K562 (cell line): Measurements from ENCODE around the gene CRTAP. TPM values are rescaled to one million over a fixed set of nuclear protein-coding genes. Genes with fewer than 3 reads are reported as not detected.

Source experiments
- ATAC-seq: fragments of 200-7000 bp; cut with Tn5 transposase; 3 replicates; pipeline ENCODE4 v1.9.1; 2020; ENCODE audit warnings: moderate library complexity
- BruUV-seq: library from RNA; stranded (reverse); fragments of 400-500 nt; replicated peaks from 2 replicates; lab custom pipeline; 2021; lab: Mats Ljungman, UMichigan
- CTCF ChIA-PET: fragments of 300-600 bp; formaldehyde crosslinking; extraction: SDS; loops from one replicate; lab custom pipeline; 2021; ENCODE audit warnings: low intra/inter-chr PET ratio; lab: Yijun Ruan, JAX
- POLR2A ChIA-PET: fragments of 300-600, 350-650 bp; sonication (Branson Sonifier 250); formaldehyde crosslinking; extraction: SDS; loops from one replicate; lab custom pipeline; 2021; ENCODE audit warnings: antibody characterized with exemption, inconsistent platforms; lab: Yijun Ruan, JAX
- DNase-seq, 4 experiments: peaks; one replicate each; pipeline versions ENCODE4 v3.0.0 to v3.0.0-alpha.2; 2011 to 2018; ENCODE audit warnings: low spot score in 3 of 4, mixed read lengths in 3 of 4; ENCODE audit errors: extremely low read depth in 1 of 4
- FAIRE-seq: peaks from 2 replicates; lab custom pipeline; 2011; peaks lifted over from hg19 to GRCh38; lab: Jason Lieb, UNC
- H2AFZ ChIP-seq: 2 replicates; pipeline ENCODE4 v1.6.0; 2011; ENCODE audit warnings: low read depth, low read length, control low read depth, inconsistent platforms
- H3K27ac ChIP-seq: fragments of 200-600 bp; 3 replicates; pipeline ENCODE4 v1.8.0; 2011; ENCODE audit warnings: low read depth, mild to moderate bottlenecking, control low read depth, inconsistent platforms, low read length, moderate library complexity, mixed read lengths; ENCODE audit errors: extremely low read depth
- H3K27me3 ChIP-seq, 2 experiments: fragments of 300-600 bp in 1 of 2; 2 replicates in 1 of 2; 3 replicates in 1 of 2; pipeline versions ENCODE4 v1.6.0 to v1.8.0; 2011; ENCODE audit warnings: inconsistent platforms in 2 of 2, low read length in 2 of 2, mild to moderate bottlenecking in 1 of 2, mixed read lengths in 1 of 2, moderate library complexity in 1 of 2; ENCODE audit not compliant: control insufficient read depth in 2 of 2, insufficient read depth in 2 of 2
- H3K36me3 ChIP-seq: fragments of 300-600 bp; 3 replicates; pipeline ENCODE4 v1.8.0; 2011; ENCODE audit warnings: mild to moderate bottlenecking, low read length, inconsistent platforms; ENCODE audit not compliant: control insufficient read depth, insufficient read depth
- H3K4me1 ChIP-seq, 2 experiments: fragments of 200-600 bp in 1 of 2; replicated peaks in 1 of 2; 2 replicates in 1 of 2; 3 replicates in 1 of 2; pipeline versions ENCODE4 v1.5.1 to v1.8.0; 2011; ENCODE audit warnings: inconsistent platforms in 2 of 2, low read length in 2 of 2, mild to moderate bottlenecking in 1 of 2, mixed read lengths in 1 of 2, moderate library complexity in 1 of 2; ENCODE audit not compliant: control insufficient read depth in 2 of 2, insufficient read depth in 2 of 2
- H3K4me2 ChIP-seq: 2 replicates; pipeline ENCODE4 v1.6.1; 2011; ENCODE audit warnings: low read length, control low read depth, inconsistent platforms, mixed read lengths; ENCODE audit not compliant: insufficient read depth
- H3K4me3 ChIP-seq: fragments of 200-600 bp; sonication (generic), shearing (Covaris generic); 2 replicates; pipeline ENCODE4 v1.5.1; 2016; ENCODE audit warnings: control low read depth, inconsistent platforms
- H3K79me2 ChIP-seq: fragments of 200-600 bp; 3 replicates; pipeline ENCODE4 v1.8.0; 2011; ENCODE audit warnings: low read length, inconsistent platforms; ENCODE audit not compliant: control insufficient read depth, insufficient read depth
- H3K9ac ChIP-seq, 2 experiments: 2 replicates each; pipeline versions ENCODE4 v1.6.0 to v1.6.1; 2011; ENCODE audit warnings: low read depth in 2 of 2, low read length in 2 of 2, control low read depth in 1 of 2, inconsistent platforms in 1 of 2, mild to moderate bottlenecking in 1 of 2, mixed read lengths in 1 of 2; ENCODE audit not compliant: insufficient read depth in 1 of 2
- H3K9me1 ChIP-seq: one replicate; pipeline ENCODE4 v1.6.0; 2011; ENCODE audit warnings: inconsistent platforms, mild to moderate bottlenecking, low read length, moderate library complexity; ENCODE audit not compliant: control insufficient read depth, insufficient read depth
- H3K9me3 ChIP-seq: replicated peaks from 2 replicates; pipeline ENCODE4 v1.5.1; 2011; ENCODE audit warnings: low read depth, low read length, inconsistent platforms; ENCODE audit not compliant: control insufficient read depth, insufficient read depth
- H4K20me1 ChIP-seq: replicated peaks from 2 replicates; pipeline ENCODE4 v1.6.1; 2011; ENCODE audit warnings: low read length, inconsistent platforms, mixed read lengths; ENCODE audit not compliant: control insufficient read depth, insufficient read depth
- BCOR ChIP-seq: fragments of 450-650 bp; IDR thresholded peaks from 2 replicates; pipeline ENCODE4 v1.6.1; 2016
- ELF1 ChIP-seq: fragments of 200-800 bp; sonication (Bioruptor generic); IDR thresholded peaks from 2 replicates; pipeline ENCODE4 v1.6.1; 2016; ENCODE audit warnings: missing genetic modification characterization, missing compliant biosample characterization
- FOXA3 ChIP-seq, 2 experiments: fragments of 450-650 bp in 1 of 2; sonication (generic) in 1 of 2; formaldehyde crosslinking; IDR thresholded peaks in 1 of 2; conservative IDR thresholded peaks in 1 of 2; 2 replicates each; pipeline versions ENCODE4 v1.4.0 to v1.8.0; 2020 to 2022; ENCODE audit warnings: mild to moderate bottlenecking in 2 of 2, missing genetic modification reagents in 1 of 2
- HDAC2 ChIP-seq: fragments of 450-650 bp; IDR thresholded peaks from 2 replicates; pipeline ENCODE4 v1.6.1; 2016; ENCODE audit warnings: mild to moderate bottlenecking
- KDM1A ChIP-seq, 2 experiments: fragments of 450-650 bp; IDR thresholded peaks; 2 replicates each; pipeline ENCODE4 v1.6.1; 2016; ENCODE audit warnings: mild to moderate bottlenecking in 2 of 2
- NFIC ChIP-seq: fragments of 450-650 bp; IDR thresholded peaks from 2 replicates; pipeline ENCODE4 v1.6.1; 2017; ENCODE audit warnings: mild to moderate bottlenecking, inconsistent platforms
- NR2C1 ChIP-seq, 2 experiments: fragments of 450-650 bp; IDR thresholded peaks; 2 replicates each; pipeline ENCODE4 v1.6.1; 2017; ENCODE audit warnings: mild to moderate bottlenecking in 2 of 2, antibody characterized with exemption in 1 of 2, inconsistent platforms in 1 of 2, missing compliant biosample characterization in 1 of 2, missing genetic modification characterization in 1 of 2
- PBX2 ChIP-seq, 2 experiments: IDR thresholded peaks in 1 of 2; conservative IDR thresholded peaks in 1 of 2; 2 replicates each; pipeline ENCODE4 v1.6.1; 2016; ENCODE audit warnings: low read depth in 2 of 2, mild to moderate bottlenecking in 1 of 2, missing compliant biosample characterization in 1 of 2, missing genetic modification characterization in 1 of 2, moderate library complexity in 1 of 2
- PCBP1 ChIP-seq: fragments of 200-400 bp; formaldehyde crosslinking; IDR thresholded peaks from 2 replicates; pipeline ENCODE4 v1.6.1; 2018; ENCODE audit warnings: mild to moderate bottlenecking, low read depth, low read length; ENCODE audit not compliant: poor library complexity, severe bottlenecking
- RBM25 ChIP-seq: fragments of 200-400 bp; formaldehyde crosslinking; IDR thresholded peaks from 2 replicates; pipeline ENCODE4 v1.6.1; 2018; ENCODE audit warnings: low read length, low read depth, moderate library complexity; ENCODE audit not compliant: severe bottlenecking
- RBM34 ChIP-seq: fragments of 200-400 bp; formaldehyde crosslinking; IDR thresholded peaks from 2 replicates; pipeline ENCODE4 v1.6.1; 2018; ENCODE audit warnings: low read length, borderline replicate concordance; ENCODE audit not compliant: insufficient read depth
- SAP30 ChIP-seq: fragments of 200-600 bp; sonication (generic); IDR thresholded peaks from 2 replicates; pipeline ENCODE4 v1.6.1; 2012; ENCODE audit warnings: borderline replicate concordance, low read depth, mild to moderate bottlenecking, moderate library complexity, low read length, control low read depth, inconsistent platforms; ENCODE audit not compliant: insufficient read depth, poor library complexity, severe bottlenecking
- SIN3A ChIP-seq, 2 experiments: fragments of 150-350 bp in 1 of 2; IDR thresholded peaks; 2 replicates each; pipeline ENCODE4 v1.6.1; 2011 to 2016; ENCODE audit warnings: borderline replicate concordance in 2 of 2, low read depth in 2 of 2, low read length in 2 of 2, mild to moderate bottlenecking in 2 of 2, moderate library complexity in 2 of 2; ENCODE audit not compliant: control insufficient read depth in 1 of 2
- SMARCA4 ChIP-seq: fragments of 450-650 bp; IDR thresholded peaks from 2 replicates; pipeline ENCODE4 v1.6.1; 2016
- TAF1 ChIP-seq: IDR thresholded peaks from 2 replicates; pipeline ENCODE4 v1.6.1; 2011; ENCODE audit warnings: mild to moderate bottlenecking, low read length, moderate library complexity; ENCODE audit not compliant: insufficient read depth, control insufficient read depth, severe bottlenecking; ENCODE audit errors: extremely low read depth
- ZC3H8 ChIP-seq: fragments of 450-650 bp; IDR thresholded peaks from 2 replicates; pipeline ENCODE4 v1.6.1; 2017
- ZNF121 ChIP-seq: sonication (generic); formaldehyde crosslinking; conservative IDR thresholded peaks from 2 replicates; pipeline ENCODE4 v1.8.0; 2022; ENCODE audit warnings: missing genetic modification reagents
- ZNF124 ChIP-seq: sonication (generic); formaldehyde crosslinking; IDR thresholded peaks from 2 replicates; pipeline ENCODE4 v1.8.1; 2022; ENCODE audit warnings: missing genetic modification reagents
- ZNF217 ChIP-seq: sonication (generic); formaldehyde crosslinking; IDR thresholded peaks from 2 replicates; pipeline ENCODE4 v1.8.0; 2022; ENCODE audit warnings: mild to moderate bottlenecking, missing genetic modification reagents
- ZNF311 ChIP-seq: fragments of 250-450 bp; sonication (Bioruptor Pico); IDR thresholded peaks from 2 replicates; pipeline ENCODE4 v1.4.0; 2020; ENCODE audit warnings: mild to moderate bottlenecking, moderate library complexity
- ZNF445 ChIP-seq: fragments of 250-450 bp; sonication (Bioruptor Pico); IDR thresholded peaks from 2 replicates; pipeline ENCODE4 v1.4.0; 2020; ENCODE audit warnings: low read depth, mild to moderate bottlenecking, moderate library complexity
- WGBS: fragments of 100-300 bp; shearing (Covaris generic); methylation state at CpG from one replicate; pipeline ENCODE4 v1.1.6; 2016; ENCODE audit warnings: low coverage, mixed read lengths; ENCODE audit not compliant: insufficient coverage; ENCODE audit errors: missing lambda C conversion rate; 5-methylcytosine and 5-hydroxymethylcytosine counted together
- in situ Hi-C: fragments of 300-500 bp; cut with MboI; formaldehyde crosslinking; loops from 4 replicates; pipeline ENCODE4 v1.15.0; 2018; ENCODE audit warnings: inconsistent platforms, mixed read lengths
- intact Hi-C: fragments of 100-400 bp; cut with micrococcal nuclease; formaldehyde crosslinking; loops from 2 replicates; pipeline ENCODE4 v1.14.2; 2022
- polyA plus RNA-seq, 8 experiments: library from polyadenylated mRNA; depleted of rRNA in 4 of 8; stranded (reverse) in 5 of 8; unstranded in 3 of 8; fragments of >200 nt; fragmentation: Nextera tagmentation in 2 of 8; fragmentation: Illumina TruSeq in 1 of 8; extraction: Ambion mirVana in 2 of 8; extraction: Trizol in 1 of 8; gene quantifications; 2 replicates each; pipeline versions ENCODE4 v1.2.1 to v1.2.3, GENCODE V29; 2011 to 2014; ENCODE audit warnings: inconsistent platforms in 1 of 8, missing spikeins in 1 of 8
- total RNA-seq, 7 experiments: library from RNA; depleted of rRNA in 6 of 7; stranded (reverse); fragments of >200 nt in 6 of 7; fragmentation: Illumina TruSeq in 2 of 7; extraction: Trizol in 2 of 7; gene quantifications; 2 replicates each; pipeline versions ENCODE4 v1.2.1 to v1.2.3, GENCODE V29; 2011 to 2021; ENCODE audit warnings: low replicate concordance in 1 of 7

The CRTAP gene
- total and polyA plus RNA-seq, 9 of the 15 experiments (the other 6 are each of a cell fraction or from before 2014, with no cell fraction given) = 10.0 to 121 (median 53.0) TPM

DNA sequence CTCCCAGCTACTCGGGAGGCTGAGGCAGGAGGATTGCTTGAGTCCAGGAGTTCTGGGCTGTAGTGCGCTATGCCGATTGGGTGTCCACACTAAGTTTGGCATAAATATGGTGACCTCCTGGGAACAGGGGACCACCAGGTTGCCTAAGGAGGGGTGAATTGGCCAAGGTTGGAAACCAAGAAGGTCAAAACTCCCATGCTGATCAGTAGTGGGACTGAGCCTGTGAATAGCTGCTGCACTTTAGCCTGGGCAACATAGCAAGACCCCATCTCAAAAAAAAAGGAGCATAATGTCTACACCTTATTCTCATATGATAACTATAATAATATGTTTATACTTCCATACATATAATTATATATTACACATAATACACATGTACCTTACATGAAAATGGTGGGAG, 10.8 kb upstream of the CRTAP start:
- FAIRE-seq = no peak
- intact Hi-C loops (no loop called here), in situ Hi-C loops (no loop called here)
- no peaks in the 10 kb centered on the region for H3K79me2 ChIP-seq
- H3K36me3 ChIP-seq = no peaks in the 10 kb centered on the region
- WGBS = 84% methylated on average over 3 of the region's 3 CpGs
- no peak overlapping the region for H3K27ac ChIP-seq
- H3K9me3 ChIP-seq = no peaks in the 10 kb centered on the region
- H3K4me3 ChIP-seq = no peak overlapping the region
- ATAC-seq = no peak
- H4K20me1 ChIP-seq = no peaks in the 10 kb centered on the region
- TF ChIP-seq ZNF311 (CRISPR knock-in tag) (no peak), RBM34 (no peak), PBX2 (CRISPR knock-in tag; IDR thresholded peaks at IDR 0.05; ENCODE audit: low read depth) (no peak), PBX2 (tag; conservative IDR thresholded peaks at IDR 0.05; ENCODE audit: low read depth) (no peak), NFIC (no peak), PCBP1 (no peak), FOXA3 (CRISPR knock-in tag; conservative IDR thresholded peaks at IDR 0.05 in 1 of 2, IDR thresholded peaks at IDR 0.05 in 1 of 2) (no peak), TAF1 (no peak), SAP30 (no peak), HDAC2 (no peak), ELF1 (tag) (no peak), ZNF217 (no peak), BCOR (peak; percentile 59), SIN3A (IDR thresholded peaks at IDR 0.05; ENCODE audit: borderline replicate concordance in 2 of 2, control insufficient read depth in 1 of 2, low read depth in 2 of 2, low read length in 2 of 2) (no peak), ZNF445 (CRISPR knock-in tag) (no peak), ZC3H8 (no peak), SMARCA4 (no peak), ZNF121 (peak; percentile 94), RBM25 (peak; percentile 47), NR2C1 (IDR thresholded peaks at IDR 0.05) (no peak), NR2C1 (tag; IDR thresholded peaks at IDR 0.05) (no peak), ZNF124 (CRISPR knock-in tag) (no peak), KDM1A (IDR thresholded peaks at IDR 0.05) (0 out of 4 replicates have a peak, but pooled peaks of 1 of the 2 experiments have one; percentile 13)
- H3K4me2 ChIP-seq = no peak overlapping the region
- BruUV-seq = no TSS peak
- no peak for DNase-seq
- H2AFZ ChIP-seq = no peak overlapping the region
- peaks cover 8 to 13% of the 10 kb centered on the region in 2 experiments; a peak in 4 of 5 replicates for H3K4me1 ChIP-seq
- ChIA-PET CTCF (no interaction called here), POLR2A (interaction anchor here (2.2 kb wide), 1 partner anchor 10 kb away, joined by 7 read pairs; the partner anchor contains the start of gene CRTAP)
- H3K27me3 ChIP-seq = no peaks in the 10 kb centered on the region
- H3K9me1 ChIP-seq = no peaks in the 10 kb centered on the region
- H3K9ac ChIP-seq = no peak overlapping the region
